HG03060 (cell line): Measurements from ENCODE around the gene CDH4.

Experiments
- ATAC-seq: cut with Tn5 transposase; IDR thresholded peaks from one replicate; pipeline ENCODE4 v1.9.1; 2021; ENCODE audit warnings: low read depth, moderate number of reproducible peaks; ENCODE audit not compliant: unreplicated experiment

CDH4 gene

GRCh38 chr20:61733216-61733615 lies 481.2 kb downstream of the CDH4 start:
- ATAC-seq, result no peak

- ATAC-seq, result no peak
Measured at GRCh38 chr20:61733891-61734732, 482.1 kb downstream of the CDH4 start.

GRCh38 chr20:61734733-61735502 lies 482.9 kb downstream of the CDH4 start:
- ATAC-seq, result no peak

- ATAC-seq, result no peak
Measured at GRCh38 chr20:61735503-61735785, 483.4 kb downstream of the CDH4 start.

DNA sequence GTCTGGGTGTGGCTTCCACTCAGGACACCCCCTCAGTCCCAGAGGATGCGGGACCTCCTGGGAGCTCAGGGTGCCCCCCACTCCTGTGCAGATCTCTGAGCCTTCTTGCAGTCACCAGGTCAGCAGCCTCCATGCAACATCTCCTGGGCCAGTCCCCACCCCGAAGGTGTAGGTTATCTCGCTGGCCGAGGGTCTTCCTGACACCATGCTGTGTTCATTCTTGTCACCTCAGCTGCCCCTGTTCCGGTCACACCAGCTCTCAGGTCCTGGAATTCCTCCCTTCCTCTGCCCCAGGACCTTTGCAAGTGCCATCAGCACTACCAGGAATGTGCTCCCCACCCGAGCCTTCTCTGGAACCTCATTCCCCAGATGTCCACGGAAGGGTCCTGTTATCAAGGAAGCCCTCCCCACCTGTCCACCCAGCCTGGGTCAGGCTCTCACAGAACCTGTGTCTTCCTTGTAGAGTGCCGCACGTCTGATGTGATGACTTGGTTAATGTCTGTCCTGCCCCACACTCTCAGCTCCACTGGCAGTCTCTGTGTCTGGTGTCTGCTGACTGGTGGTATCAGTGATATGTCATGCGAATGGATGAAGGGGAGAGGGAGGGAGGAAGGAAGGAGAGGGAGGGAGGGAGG lies 484.1 kb downstream of the CDH4 start:
- no peak for ATAC-seq

GRCh38 chr20:61736751-61737310 lies 484.8 kb downstream of the CDH4 start:
- ATAC-seq, result no peak

DNA sequence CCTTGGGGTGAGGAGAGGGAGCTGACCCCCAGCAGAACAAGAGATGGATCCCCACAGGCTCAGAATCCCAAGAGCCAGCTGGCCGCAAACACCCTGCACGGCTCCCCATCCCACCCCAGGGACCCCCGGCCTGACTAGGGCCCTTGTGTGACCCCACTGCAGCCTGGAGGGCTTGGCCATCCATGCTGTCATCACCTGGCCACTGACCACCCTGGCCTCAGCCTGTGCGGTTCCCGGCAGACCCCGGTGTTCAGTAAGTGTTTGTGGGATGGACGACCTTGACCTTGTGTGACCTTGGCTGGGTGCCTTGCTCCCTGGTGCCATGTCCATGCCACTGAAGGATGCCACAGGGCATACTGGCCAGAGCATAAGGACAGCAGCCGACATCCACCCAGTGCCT lies 485.3 kb downstream of the CDH4 start:
- no peak for ATAC-seq

GRCh38 chr20:61737812-61738443 lies 485.9 kb downstream of the CDH4 start:
- ATAC-seq, result no peak

DNA sequence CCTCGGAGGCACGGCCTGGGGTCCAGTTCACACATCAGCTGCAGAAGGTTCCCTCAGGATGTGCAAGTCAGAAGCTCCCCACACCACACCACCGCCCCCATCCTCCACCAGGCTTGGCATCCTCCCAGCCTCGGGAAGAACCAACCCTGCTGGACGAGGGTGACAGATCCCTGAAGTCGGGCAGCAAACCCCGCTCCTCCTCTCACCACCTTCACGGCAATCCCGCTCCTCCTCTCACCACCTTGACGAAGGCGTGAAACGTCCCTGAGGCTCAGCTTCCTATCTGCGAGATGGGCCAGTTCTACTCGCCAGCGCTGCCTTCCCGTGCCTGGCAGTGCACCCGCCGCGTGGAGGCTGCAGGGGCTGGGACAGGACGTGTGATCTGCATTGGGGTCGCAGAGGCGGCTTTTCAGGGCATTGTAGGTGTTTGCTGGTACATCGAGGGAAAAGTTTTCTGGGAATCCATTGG lies 486.6 kb downstream of the CDH4 start:
- no peak for ATAC-seq

DNA sequence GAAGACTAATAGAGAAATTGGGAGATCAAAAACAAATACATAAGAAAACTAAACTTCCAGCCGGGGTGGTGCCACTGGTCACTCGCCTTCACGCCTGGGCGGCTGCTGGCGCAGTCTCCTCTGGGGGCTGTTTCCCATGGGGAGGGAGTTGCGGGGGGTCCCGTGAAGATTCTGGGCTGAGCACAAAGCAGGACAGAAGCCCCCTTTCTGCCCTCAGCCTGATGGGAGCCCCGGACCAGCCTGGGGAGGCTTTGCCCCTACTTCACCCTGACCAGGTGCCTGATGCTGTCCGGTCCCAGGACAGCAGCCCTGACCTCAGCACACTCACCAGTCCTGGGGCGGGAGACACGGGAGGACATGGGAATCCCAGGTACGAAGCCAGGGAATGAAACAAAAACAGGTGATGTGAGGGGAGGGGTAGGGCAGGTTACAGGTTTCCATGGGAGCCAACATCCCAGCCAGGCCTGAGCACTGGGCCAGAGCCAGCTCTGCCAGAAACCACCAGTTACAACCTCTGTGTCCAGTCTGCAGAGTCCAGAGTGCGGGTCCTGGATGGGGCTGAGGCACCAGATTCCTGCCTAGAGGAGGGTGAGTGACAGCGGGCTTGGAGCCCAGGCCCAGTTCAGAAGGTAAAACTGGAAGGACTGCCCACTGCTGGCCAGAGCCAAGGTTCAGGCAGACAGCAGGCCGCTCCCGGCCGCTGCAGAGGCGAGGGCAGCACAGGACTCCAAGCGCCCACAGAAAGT lies 487.2 kb downstream of the CDH4 start:
- ATAC-seq, result no peak

DNA sequence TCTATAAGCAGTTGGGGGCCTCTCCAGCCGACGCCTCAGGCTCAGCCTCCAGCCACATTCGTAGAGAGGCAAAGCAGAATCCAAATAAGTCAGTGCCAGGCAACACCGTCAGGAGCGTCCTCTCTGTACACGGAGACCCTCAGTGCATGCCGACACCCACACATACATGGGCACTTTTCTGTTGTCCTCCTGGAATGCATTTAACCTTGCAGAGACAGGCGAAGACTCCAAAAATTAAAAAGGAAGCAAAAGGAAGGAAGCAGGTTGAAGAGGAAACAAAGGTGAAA lies 487.7 kb downstream of the CDH4 start:
- ATAC-seq, result no peak

DNA sequence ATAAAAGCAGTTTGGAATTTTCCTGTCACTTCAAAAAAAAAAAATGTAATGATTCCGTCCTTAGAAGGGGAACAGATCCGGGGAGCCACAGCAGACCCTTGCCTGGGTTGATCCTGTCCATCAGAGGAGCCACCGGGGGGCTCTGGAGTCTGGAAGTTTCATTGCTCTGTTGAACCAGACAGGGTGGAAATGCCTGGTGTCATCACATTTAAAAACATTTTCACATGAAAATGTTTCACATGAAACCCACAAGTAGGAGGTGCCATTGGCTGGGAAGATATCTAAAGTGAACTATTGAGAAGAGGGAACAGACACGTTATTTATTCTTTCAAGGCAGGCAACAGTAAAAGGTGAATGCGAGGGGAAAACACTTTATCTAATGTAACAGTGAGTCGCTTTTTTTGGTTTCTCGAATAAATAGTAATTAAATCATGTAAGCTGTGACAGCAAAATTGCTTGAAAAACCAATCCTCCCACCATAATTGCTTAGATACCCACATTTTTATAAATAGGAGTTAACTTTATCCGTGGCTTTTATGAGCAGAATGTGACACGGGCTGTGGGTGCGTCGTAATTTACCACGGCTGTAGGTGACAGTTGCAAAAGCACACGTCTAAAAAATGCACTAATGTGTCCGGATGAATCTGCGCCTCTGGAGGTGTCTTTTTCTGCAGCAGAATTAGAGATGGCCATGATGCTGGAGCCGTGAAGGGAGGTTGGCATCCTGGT lies 490.2 kb downstream of the CDH4 start:
- no peak for ATAC-seq

DNA sequence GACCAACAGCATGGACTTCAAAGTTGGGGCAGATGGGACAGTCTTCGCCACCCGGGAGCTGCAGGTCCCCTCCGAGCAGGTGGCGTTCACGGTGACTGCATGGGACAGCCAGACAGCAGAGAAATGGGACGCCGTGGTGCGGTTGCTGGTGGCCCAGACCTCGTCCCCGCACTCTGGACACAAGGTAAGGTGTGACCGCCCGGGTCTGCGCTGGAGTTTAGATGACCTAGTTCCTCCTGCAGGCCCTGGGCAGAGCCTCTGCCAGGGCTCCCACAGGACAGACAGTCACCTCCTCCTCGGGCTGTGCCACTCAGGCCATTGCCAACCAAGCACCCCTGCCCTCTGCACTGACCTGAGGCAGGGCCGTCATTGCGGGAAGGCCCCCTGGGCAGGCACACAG lies 491.5 kb downstream of the CDH4 start:
- no peak for ATAC-seq

GRCh38 chr20:61744691-61745396 lies 492.8 kb downstream of the CDH4 start:
- ATAC-seq, result no peak

- no peak for ATAC-seq
Measured at GRCh38 chr20:61745397-61746146, 493.5 kb downstream of the CDH4 start.

- ATAC-seq, result no peak
Measured at GRCh38 chr20:61746147-61746646, 494.1 kb downstream of the CDH4 start.

GRCh38 chr20:61746781-61747180 lies 494.7 kb downstream of the CDH4 start:
- ATAC-seq, result no peak

DNA sequence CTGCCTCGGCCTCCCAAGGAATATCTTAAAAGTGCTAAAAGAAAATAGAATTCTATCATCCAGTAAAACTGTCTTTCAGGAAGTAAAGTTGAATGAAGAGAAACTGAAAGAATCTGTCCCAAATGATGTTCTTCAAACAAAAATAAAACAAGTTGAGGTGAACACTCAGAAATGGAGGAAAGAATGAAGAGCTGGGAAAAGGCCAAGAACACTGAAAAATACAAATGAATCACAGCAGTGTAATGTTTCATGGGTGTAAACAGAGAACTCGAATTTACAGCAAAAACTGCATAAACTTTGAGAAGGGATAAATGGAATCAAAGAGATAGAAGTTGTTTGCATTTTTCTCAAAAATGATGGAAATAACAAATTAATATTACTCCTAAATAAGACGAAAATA lies 496.3 kb downstream of the CDH4 start:
- no peak for ATAC-seq
